AG09309 (cell line): ENCODE measurements around the gene SDK1.

Experiments
- DNase-seq: peaks from one replicate; pipeline ENCODE4 v3.0.0-alpha.2; 2010; ENCODE audit warnings: low read depth
- H3K4me3 ChIP-seq: 2 replicates; pipeline ENCODE4 v1.5.1; 2011; ENCODE audit warnings: mild to moderate bottlenecking, low read depth, low read length, moderate library complexity; ENCODE audit not compliant: control insufficient read depth
- TF ChIP-seq, protein P1 (sequence below): IDR thresholded peaks from 2 replicates; pipeline ENCODE4 v1.5.1; 2011; ENCODE audit warnings: mild to moderate bottlenecking, low read depth, low read length, inconsistent platforms; ENCODE audit not compliant: insufficient read depth, control insufficient read depth; ENCODE audit errors: missing control alignments

The SDK1 gene

DNA sequence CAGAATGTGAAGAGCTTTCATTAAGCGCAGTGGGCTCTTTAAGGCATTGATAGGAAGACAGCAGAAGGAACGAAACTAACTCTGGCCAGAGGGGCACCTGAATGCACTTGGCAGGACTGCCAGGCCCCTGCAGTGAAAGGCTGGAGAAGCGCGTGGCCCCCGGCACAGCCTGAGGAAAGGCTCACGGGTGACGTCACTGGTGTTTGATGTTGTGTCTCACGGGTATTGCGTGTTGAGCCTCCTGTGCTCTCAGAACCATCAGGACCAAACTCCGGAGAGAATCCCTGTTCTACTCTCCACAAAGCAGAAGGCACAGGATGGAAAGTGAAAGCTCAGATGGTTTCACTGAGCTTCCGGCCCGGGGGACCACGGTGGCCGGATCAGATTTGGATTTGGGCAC lies 865.3 kb downstream of the SDK1 start:
- no peak for DNase-seq
- H3K4me3 ChIP-seq = no peak overlapping the region
- TF ChIP-seq, protein P1, sequence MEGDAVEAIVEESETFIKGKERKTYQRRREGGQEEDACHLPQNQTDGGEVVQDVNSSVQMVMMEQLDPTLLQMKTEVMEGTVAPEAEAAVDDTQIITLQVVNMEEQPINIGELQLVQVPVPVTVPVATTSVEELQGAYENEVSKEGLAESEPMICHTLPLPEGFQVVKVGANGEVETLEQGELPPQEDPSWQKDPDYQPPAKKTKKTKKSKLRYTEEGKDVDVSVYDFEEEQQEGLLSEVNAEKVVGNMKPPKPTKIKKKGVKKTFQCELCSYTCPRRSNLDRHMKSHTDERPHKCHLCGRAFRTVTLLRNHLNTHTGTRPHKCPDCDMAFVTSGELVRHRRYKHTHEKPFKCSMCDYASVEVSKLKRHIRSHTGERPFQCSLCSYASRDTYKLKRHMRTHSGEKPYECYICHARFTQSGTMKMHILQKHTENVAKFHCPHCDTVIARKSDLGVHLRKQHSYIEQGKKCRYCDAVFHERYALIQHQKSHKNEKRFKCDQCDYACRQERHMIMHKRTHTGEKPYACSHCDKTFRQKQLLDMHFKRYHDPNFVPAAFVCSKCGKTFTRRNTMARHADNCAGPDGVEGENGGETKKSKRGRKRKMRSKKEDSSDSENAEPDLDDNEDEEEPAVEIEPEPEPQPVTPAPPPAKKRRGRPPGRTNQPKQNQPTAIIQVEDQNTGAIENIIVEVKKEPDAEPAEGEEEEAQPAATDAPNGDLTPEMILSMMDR = no peak

DNA sequence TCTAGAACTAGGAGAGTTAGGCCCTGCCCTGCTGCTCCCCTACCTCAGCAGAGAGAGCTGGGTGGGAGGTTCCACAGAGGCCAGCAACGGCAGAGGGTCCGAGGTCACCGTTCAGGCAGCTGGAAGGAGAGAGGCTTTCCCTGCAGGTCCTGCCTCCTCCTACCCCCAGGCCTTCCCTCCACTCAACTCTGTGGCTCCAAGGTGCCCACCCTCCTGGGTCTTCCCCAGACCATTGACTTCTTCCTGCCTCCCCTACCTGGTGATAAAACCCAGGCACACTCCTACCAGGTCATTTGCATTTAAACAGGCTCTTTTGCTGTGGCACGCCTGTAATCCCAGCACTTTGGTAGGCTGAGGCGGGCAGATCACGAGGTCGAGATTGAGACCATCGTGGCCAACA lies 865.8 kb downstream of the SDK1 start:
- no peak for DNase-seq
- TF ChIP-seq, protein P1 = no peak
- no peak overlapping the region for H3K4me3 ChIP-seq

DNA sequence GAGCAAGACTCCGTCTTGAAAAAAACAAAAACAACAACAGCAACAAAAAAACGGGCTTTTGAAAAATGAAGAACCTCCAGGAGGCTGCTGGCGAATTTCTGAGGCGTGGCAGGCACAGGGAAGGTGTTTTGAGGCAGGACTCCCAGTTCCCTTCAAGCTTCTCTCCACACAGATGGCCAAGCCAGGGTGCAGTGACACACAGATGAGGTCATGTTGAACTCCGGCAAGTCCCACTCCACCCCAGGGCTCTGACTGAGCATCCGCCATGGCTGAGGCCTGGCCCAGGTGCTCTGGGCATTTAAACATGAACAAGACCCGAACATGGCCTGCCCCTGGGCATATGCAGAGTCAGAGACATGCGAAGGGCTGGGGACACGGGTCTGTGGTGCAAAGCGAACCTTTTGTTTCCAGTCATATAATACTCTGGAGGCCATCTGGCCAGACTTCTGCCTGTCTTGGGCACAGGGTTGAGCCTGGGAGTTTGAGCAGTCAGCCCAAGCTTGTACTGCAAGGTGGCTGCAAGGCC lies 866.4 kb downstream of the SDK1 start:
- TF ChIP-seq, protein P1 = no peak
- DNase-seq = no peak

DNA sequence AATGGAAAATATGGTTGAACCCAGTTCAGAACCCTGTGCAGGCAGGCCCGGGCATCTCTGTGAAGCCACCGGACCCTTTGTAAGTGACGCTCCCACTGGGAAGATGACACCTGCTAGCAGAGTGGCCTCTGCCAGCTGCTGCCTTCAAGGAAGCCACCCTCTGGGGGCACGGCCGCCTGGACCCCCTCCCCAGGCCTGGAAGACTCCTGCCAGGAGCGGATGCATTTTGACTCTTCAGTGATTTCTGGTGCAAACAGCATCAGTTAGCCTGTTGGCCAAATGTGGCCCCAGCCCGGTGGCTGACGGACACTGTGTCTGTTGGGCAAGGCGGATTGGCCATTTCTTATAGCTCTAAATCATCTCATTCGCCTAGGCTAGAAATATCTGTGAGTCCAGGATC lies 867.0 kb downstream of the SDK1 start:
- DNase-seq = no peak
- TF ChIP-seq, protein P1 = no peak
- H3K4me3 ChIP-seq = no peak overlapping the region

More for the DNA sequence above, 866.4 kb downstream of the SDK1 start:
- H3K4me3 ChIP-seq = no peak overlapping the region

DNA sequence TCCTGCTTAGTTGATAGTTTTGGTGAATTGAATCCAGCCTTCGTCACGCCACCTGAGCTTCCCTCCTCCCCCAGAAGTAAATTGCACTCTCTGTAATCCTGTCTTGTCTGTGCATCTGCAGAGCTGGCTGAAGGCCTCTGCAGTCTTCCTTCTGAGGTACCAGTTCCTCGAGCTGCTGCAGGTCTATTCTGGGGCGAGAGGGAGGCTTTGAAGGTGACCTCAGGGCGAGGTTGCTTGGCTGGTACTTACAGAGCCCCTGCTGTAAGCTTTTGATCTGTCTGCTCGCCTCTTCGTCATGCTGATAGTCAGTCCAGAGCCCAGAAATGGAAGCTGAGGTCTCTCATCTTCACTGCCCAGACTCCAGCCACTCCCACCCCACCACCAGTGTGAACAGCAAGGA lies 867.5 kb downstream of the SDK1 start:
- no peak for DNase-seq
- no peak overlapping the region for H3K4me3 ChIP-seq
- TF ChIP-seq, protein P1 = no peak

DNA sequence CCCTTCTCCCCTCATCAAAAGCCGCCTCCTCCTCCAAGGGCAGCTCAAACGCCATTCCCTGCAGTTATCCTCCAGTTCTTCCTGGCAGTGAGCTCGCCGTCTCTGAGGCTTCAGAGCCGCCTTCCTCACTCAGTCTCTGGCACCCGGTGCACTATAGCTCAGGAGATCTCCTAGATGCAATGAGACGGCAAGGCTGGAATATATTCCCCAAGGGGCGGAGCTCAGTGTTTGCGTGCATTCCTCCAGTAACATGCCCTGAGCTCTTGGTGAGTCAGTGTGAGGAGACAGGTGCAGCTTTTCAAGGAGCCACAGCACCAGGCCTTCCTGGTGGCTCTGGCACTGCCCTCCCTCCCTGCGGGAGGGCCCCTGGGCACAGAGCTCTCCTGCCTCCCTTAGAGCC lies 868.4 kb downstream of the SDK1 start:
- no peak for DNase-seq
- H3K4me3 ChIP-seq = no peak overlapping the region
- TF ChIP-seq, protein P1 = no peak
